Activated T-helper 9 cell treated with anti-CD3 and anti-CD28 coated beads, Interleukin-2, amount 50 U/mL, for 16 hours (primary cell): ENCODE results near the gene NFAM1.

ENCODE experiments used
- DNase-seq: peaks from one replicate; pipeline ENCODE4 v3.0.0-alpha.2; 2020; ENCODE audit warnings: low read depth

The NFAM1 gene

GRCh38 chr22:42439821-42440674 lies 7.8 kb upstream of the NFAM1 start:
- DNase-seq = no peak

DNA sequence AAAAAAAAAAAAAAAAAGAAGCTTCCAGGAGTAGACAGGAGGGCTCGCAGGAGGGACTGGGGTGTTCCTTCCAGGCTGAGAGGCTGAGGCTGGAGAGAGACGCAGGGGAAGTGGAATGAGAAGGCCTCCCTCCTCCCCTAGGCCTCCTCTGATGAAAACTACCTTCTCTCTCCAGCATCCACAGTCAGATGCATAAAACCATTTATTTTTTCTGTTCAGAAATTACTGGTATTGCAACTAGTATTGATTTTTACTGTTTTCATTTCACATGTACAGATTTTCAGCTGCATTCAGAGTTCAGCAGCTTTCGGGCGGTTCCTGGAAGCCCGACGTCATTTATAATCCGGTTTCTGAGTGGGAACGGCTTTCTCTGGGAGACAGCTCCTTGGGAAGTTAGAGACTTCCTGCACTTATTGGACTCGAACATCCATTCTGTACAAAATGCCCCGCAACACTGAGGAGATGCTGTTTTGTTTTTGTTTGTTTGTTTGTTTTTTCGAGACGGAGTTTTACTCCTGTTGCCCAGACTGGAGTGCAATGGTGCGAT lies 6.9 kb upstream of the NFAM1 start:
- DNase-seq = no peak

- DNase-seq = no peak
Measured at GRCh38 chr22:42438293-42438650, 6.1 kb upstream of the NFAM1 start.

- DNase-seq = peak; percentile 76
Measured at GRCh38 chr22:42437488-42438292, 5.5 kb upstream of the NFAM1 start.

- no peak for DNase-seq
Measured at GRCh38 chr22:42436404-42436803, 4.2 kb upstream of the NFAM1 start.

GRCh38 chr22:42434748-42435425 lies 2.7 kb upstream of the NFAM1 start:
- DNase-seq = no peak

- no peak for DNase-seq
Measured at GRCh38 chr22:42433754-42434682, 1.8 kb upstream of the NFAM1 start.

DNA sequence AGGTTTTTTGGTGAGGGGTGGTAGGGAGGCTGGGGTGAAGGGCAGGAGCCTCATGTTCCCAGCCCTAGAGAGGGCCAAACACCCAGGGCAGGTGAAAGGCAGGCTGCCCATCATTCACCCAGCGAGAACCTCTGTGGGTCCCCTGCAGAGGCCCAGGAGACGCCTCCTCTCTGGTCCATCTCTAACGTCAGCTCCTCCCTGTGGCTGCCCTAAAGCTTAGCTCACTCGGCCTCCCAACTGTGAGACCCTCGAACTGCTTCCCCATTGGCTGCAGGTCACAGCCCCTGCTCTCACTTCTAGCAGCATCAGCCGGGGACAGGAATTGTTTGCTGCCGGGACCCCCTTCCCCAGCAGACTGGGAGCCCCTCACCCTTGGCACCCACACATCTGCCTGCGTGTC lies 615 bp upstream of the NFAM1 start:
- DNase-seq = no peak

- DNase-seq = no peak
Measured at GRCh38 chr22:42431401-42432019, 693 bp downstream of the NFAM1 start.

- no peak for DNase-seq
Measured at GRCh38 chr22:42430528-42431125, 1.6 kb downstream of the NFAM1 start.

DNA sequence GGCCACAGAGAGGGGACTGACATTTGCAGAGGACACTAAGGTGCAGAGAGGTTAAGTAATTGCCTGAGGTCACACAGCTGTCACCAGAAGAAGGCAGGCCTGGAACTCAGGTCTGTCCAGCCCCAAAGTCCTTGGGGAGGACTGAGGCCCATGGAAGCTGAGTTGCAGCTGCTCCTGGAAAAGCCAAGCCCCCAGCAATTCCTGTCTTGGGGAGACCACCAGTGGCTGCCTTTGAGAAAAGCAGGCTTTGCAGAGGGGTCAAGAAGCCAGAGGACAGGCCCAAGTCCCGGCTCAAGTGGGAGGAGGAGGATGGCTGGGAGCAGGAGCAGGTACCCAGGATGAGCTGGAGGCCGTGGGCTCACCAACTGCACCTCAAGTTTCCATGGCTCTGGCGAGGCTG lies 3.4 kb downstream of the NFAM1 start:
- DNase-seq = no peak

DNA sequence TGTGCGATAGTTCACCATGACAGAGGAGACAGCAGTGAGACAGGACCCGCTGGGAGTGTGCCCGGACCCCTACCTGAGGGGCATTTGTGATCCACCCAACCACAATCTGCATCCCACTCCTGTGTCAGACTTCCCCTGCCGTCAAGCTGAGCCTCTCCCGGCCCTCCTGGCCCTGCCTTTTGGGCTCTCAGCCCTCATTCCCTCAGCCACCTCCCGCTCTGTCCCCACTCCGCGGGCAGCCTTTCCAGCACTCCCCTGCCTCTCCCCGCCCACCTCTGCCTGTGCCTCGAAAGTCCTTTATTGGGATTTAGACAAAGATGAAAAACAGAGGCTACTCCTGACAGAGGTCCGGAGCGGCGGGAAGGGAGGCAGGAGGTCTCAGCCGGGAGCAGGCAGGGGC lies 4.2 kb downstream of the NFAM1 start:
- DNase-seq = no peak

- no peak for DNase-seq
Measured at GRCh38 chr22:42427167-42427566, 5.0 kb downstream of the NFAM1 start.

- no peak for DNase-seq
Measured at GRCh38 chr22:42425989-42426355, 6.2 kb downstream of the NFAM1 start.

DNA sequence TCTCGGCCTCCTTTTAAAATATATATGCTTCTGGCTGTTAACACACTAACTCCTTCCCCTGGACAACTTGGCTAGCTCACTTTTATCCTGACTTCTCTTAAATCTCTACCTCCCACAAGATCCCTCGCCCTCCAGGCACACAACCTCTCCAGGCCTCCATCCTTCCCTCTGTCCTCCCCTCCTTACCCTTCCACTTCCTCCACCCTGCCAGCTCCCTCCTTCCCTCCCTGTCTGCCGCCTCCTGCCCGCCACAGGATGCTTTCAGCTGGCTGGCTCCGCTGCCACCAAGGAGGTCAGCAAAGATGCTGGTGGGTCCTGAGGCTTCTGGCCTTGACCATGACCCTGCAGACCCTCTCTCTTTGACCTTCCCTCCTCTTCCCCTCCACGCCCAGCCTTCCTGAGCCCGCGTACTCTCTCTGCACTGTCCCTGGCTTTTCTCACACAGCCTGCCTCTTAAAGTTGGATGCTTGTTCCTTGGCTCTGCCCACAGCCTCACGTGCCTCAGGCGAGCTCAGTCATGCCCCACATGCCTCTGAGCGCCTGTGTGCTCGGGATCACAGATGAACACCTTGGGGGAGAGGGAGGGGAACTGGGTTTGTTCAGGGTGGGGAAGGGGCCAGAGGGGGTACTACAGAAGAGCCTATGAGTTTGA lies 6.7 kb downstream of the NFAM1 start:
- DNase-seq = no peak

- DNase-seq = no peak
Measured at GRCh38 chr22:42419243-42419881, 12.8 kb downstream of the NFAM1 start.

- no peak for DNase-seq
Measured at GRCh38 chr22:42418811-42419242, 13.4 kb downstream of the NFAM1 start.

- DNase-seq = no peak
Measured at GRCh38 chr22:42417645-42418305, 14.4 kb downstream of the NFAM1 start.

DNA sequence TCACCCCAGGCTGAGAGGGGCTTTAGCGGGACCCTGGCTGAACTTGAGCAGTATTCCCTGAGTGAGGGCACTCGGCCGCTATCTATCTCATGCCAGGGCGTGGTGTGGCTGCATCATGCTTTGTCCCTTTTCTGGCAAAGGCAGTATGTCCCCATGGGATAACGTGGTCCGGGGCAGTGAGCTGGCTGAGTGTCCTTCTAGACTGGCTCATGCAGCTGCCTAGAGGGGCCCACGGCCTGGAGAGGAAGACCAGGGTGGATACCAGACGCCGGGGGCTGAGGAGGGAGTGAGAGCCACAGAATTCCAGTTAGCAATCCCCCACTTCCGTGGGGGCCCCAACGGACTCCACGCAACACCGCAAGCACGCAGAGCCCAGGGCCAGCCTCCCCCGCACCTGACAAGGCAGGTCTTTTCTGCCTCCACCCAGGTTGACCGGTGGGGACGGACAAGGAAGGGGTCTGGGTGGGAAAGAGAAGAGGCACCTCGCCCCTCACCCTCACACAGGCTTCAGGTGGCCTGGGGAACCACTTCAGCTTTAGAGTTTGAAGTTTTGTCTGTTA lies 15.5 kb downstream of the NFAM1 start:
- no peak for DNase-seq
